ENCODE data around the gene NUCB2.
A peak's percentile ranks its signal among the peaks of the same experiment; 100 is the strongest.

The NUCB2 gene

GRCh38 chr11:17328871-17329494, 52.4 kb downstream of the NUCB2 start:
- DNase-seq (ENCODE audit: low read depth), result no peak
- no peak overlapping the region for H3K4me3 ChIP-seq (ENCODE audit: control insufficient read depth, low read depth, low read length)
- no peak for TF ChIP-seq CTCF (conservative IDR thresholded peaks at IDR 0.05; ENCODE audit: control insufficient read depth, insufficient read depth, low read depth, low read length)

- no peak overlapping the region for H3K4me3 ChIP-seq (ENCODE audit: control insufficient read depth, low read depth, low read length)
- no peak for DNase-seq (ENCODE audit: low read depth)
- no peak for TF ChIP-seq CTCF (conservative IDR thresholded peaks at IDR 0.05; ENCODE audit: control insufficient read depth, insufficient read depth, low read depth, low read length)
Observed at GRCh38 chr11:17331669-17332068, 55.1 kb downstream of the NUCB2 start.

GRCh38 chr11:17333799-17334586, 57.5 kb downstream of the NUCB2 start:
- DNase-seq (ENCODE audit: low read depth), result no peak
- no peak for TF ChIP-seq CTCF (conservative IDR thresholded peaks at IDR 0.05; ENCODE audit: control insufficient read depth, insufficient read depth, low read depth, low read length)
- no peak overlapping the region for H3K4me3 ChIP-seq (ENCODE audit: control insufficient read depth, low read depth, low read length)

- DNase-seq (ENCODE audit: low read depth), result peak; percentile 60
- no peak for TF ChIP-seq CTCF (conservative IDR thresholded peaks at IDR 0.05; ENCODE audit: control insufficient read depth, insufficient read depth, low read depth, low read length)
- H3K4me3 ChIP-seq (ENCODE audit: control insufficient read depth, low read depth, low read length), result no peak overlapping the region
Observed at GRCh38 chr11:17343257-17343656, 66.7 kb downstream of the NUCB2 start.

- TF ChIP-seq CTCF (conservative IDR thresholded peaks at IDR 0.05; ENCODE audit: control insufficient read depth, insufficient read depth, low read depth, low read length), result no peak
- no peak overlapping the region for H3K4me3 ChIP-seq (ENCODE audit: control insufficient read depth, low read depth, low read length)
- DNase-seq (ENCODE audit: low read depth), result peak; percentile 89
Observed at GRCh38 chr11:17343907-17344306, 67.4 kb downstream of the NUCB2 start.

- H3K4me3 ChIP-seq (ENCODE audit: control insufficient read depth, low read depth, low read length), result no peak overlapping the region
- TF ChIP-seq CTCF (conservative IDR thresholded peaks at IDR 0.05; ENCODE audit: control insufficient read depth, insufficient read depth, low read depth, low read length), result no peak
- DNase-seq (ENCODE audit: low read depth), result no peak
Observed at GRCh38 chr11:17347676-17348075, 71.1 kb downstream of the NUCB2 start.
